Peyer's patch (tissue), 4 donors: ENCODE measurements around the gene OR4D5.

Experiments
- CTCF ChIP-seq, 6 experiments: fragments of 450-650 bp in 4 of 6; fragments of 200-600 bp in 2 of 6; sonication (generic) in 1 of 6; IDR thresholded peaks; one replicate each; pipeline ENCODE4 v1.5.1; 2017 to 2019; ENCODE audit warnings: antibody characterized with exemption in 6 of 6, mild to moderate bottlenecking in 3 of 6, moderate library complexity in 1 of 6
- POLR2A ChIP-seq, 2 donors: fragments of 450-650 bp; IDR thresholded peaks; one replicate each; pipeline ENCODE4 v1.5.1; 2017; ENCODE audit warnings: antibody characterized with exemption in 2 of 2, mild to moderate bottlenecking in 2 of 2, moderate library complexity in 2 of 2

GRCh38 chr11:123979311-123979710 lies 39.9 kb downstream of the OR4D5 start:
- no peak for TF ChIP-seq CTCF (IDR thresholded peaks at IDR 0.05)
- no peak for TF ChIP-seq POLR2A (IDR thresholded peaks at IDR 0.05)
